ENCODE measurements around the gene PDCD10. TPM values are rescaled to one million over a fixed set of nuclear protein-coding genes. Genes with fewer than 3 reads are reported as not detected.

PDCD10 gene
- total and polyA plus RNA-seq, 7 experiments from 2014 or later: 31.5 to 85.0 (median 47.1) TPM

GRCh38 chr3:167749209-167749608, 14.5 kb upstream of the PDCD10 start:
- no peak overlapping the region for H3K27ac ChIP-seq (ENCODE audit: low read depth, low read length)
- no peaks in the 10 kb centered on the region for H3K4me1 ChIP-seq (ENCODE audit: control insufficient read depth in 2 of 2, insufficient read depth in 2 of 2, low read length in 2 of 2)
- ATAC-seq: no peak
- peaks cover 7 to 16% (median 10%) of the 10 kb centered on the region in 7 donors for H3K4me1 Mint-ChIP-seq
- H3K9me3 Mint-ChIP-seq: no peaks in the 10 kb centered on the region
- H3K27me3 ChIP-seq (ENCODE audit: control insufficient read depth in 2 of 2, insufficient read depth in 2 of 2, low read length in 2 of 2): no peaks in the 10 kb centered on the region
- ChIA-PET POLR2A (no interaction called here), CTCF (interaction anchor here (0.6 to 1.0 kb wide), 2 partner anchors 81 to 349 kb away, joined by 3 read pairs; no protein-coding TSS in a partner anchor)
- no peak overlapping the region for H3K4me3 Mint-ChIP-seq
- no peaks in the 10 kb centered on the region for H3K9me3 ChIP-seq (ENCODE audit: control insufficient read depth in 2 of 3, low read length in 3 of 3)
- H3K4me3 ChIP-seq (ENCODE audit: low read length): no peak overlapping the region
- H3K36me3 ChIP-seq (ENCODE audit: control insufficient read depth in 2 of 3, insufficient read depth in 3 of 3, low read length in 3 of 3): no peaks in the 10 kb centered on the region
- DNase-seq: no peak
- no peaks in the 10 kb centered on the region for H3K27me3 Mint-ChIP-seq
- peak overlapping the region in 1 of 9 donors; percentile 37 for H3K27ac Mint-ChIP-seq
- no peaks in the 10 kb centered on the region for H3K36me3 Mint-ChIP-seq
- intact Hi-C loops (cut with micrococcal nuclease): no loop called here

GRCh38 chr3:167743799-167744198, 9.1 kb upstream of the PDCD10 start:
- Histone ChIP-seq H3K27ac (ENCODE audit: low read depth, low read length) (no peak overlapping the region), H3K4me1 (ENCODE audit: control insufficient read depth in 2 of 2, insufficient read depth in 2 of 2, low read length in 2 of 2) (no peaks in the 10 kb centered on the region), H3K27me3 (ENCODE audit: control insufficient read depth in 2 of 2, insufficient read depth in 2 of 2, low read length in 2 of 2) (no peaks in the 10 kb centered on the region), H3K9me3 (ENCODE audit: control insufficient read depth in 2 of 3, low read length in 3 of 3) (no peaks in the 10 kb centered on the region), H3K36me3 (ENCODE audit: control insufficient read depth in 2 of 3, insufficient read depth in 3 of 3, low read length in 3 of 3) (no peaks in the 10 kb centered on the region), H3K4me3 (ENCODE audit: low read length) (no peak overlapping the region)
- Mint-ChIP-seq H3K36me3 (peaks cover 0 to 6% (median 0%) of the 10 kb centered on the region in 5 donors), H3K27me3 (no peaks in the 10 kb centered on the region), H3K4me1 (peaks cover 0 to 9% (median 6%) of the 10 kb centered on the region in 7 donors), H3K9me3 (no peaks in the 10 kb centered on the region), H3K4me3 (no peak overlapping the region), H3K27ac (no peak overlapping the region)
- ChIA-PET POLR2A (no interaction called here), CTCF (no interaction called here)
- DNase-seq (no peak), ATAC-seq (no peak)
- intact Hi-C loops (cut with micrococcal nuclease): no loop called here

- Mint-ChIP-seq H3K9me3 (no peaks in the 10 kb centered on the region), H3K36me3 (peaks cover 0 to 8% (median 0%) of the 10 kb centered on the region in 5 donors), H3K27ac (no peak overlapping the region), H3K27me3 (no peaks in the 10 kb centered on the region), H3K4me3 (no peak overlapping the region), H3K4me1 (peaks cover 0 to 16% (median 11%) of the 10 kb centered on the region in 7 donors)
- Histone ChIP-seq H3K36me3 (ENCODE audit: control insufficient read depth in 2 of 3, insufficient read depth in 3 of 3, low read length in 3 of 3) (no peaks in the 10 kb centered on the region), H3K4me3 (ENCODE audit: low read length) (no peak overlapping the region), H3K27me3 (ENCODE audit: control insufficient read depth in 2 of 2, insufficient read depth in 2 of 2, low read length in 2 of 2) (no peaks in the 10 kb centered on the region), H3K4me1 (ENCODE audit: control insufficient read depth in 2 of 2, insufficient read depth in 2 of 2, low read length in 2 of 2) (no peaks in the 10 kb centered on the region), H3K9me3 (ENCODE audit: control insufficient read depth in 2 of 3, low read length in 3 of 3) (no peaks in the 10 kb centered on the region), H3K27ac (ENCODE audit: low read depth, low read length) (no peak overlapping the region)
- ChIA-PET POLR2A (interaction anchor here (0.9 kb wide), 1 partner anchor 15 kb away, joined by 8 read pairs; no protein-coding TSS in a partner anchor), CTCF (interaction anchor here (0.7 to 1.5 kb wide), 2 partner anchors 31 to 37 kb away, joined by 3 read pairs; no protein-coding TSS in a partner anchor)
- ATAC-seq: no peak
- no peak for DNase-seq
- intact Hi-C loops (cut with micrococcal nuclease): no loop called here
These were observed 7.6 kb upstream of the PDCD10 start for GRCh38 chr3:167742338-167742737.

GRCh38 chr3:167740961-167741587, 6.4 kb upstream of the PDCD10 start:
- no peaks in the 10 kb centered on the region for H3K27me3 ChIP-seq (ENCODE audit: control insufficient read depth in 2 of 2, insufficient read depth in 2 of 2, low read length in 2 of 2)
- H3K27me3 Mint-ChIP-seq: no peaks in the 10 kb centered on the region
- H3K27ac ChIP-seq (ENCODE audit: low read depth, low read length): no peak overlapping the region
- DNase-seq (peak in 4 of 9 donors; percentile 14 to 34 (median 22)), ATAC-seq (peak; percentile 82)
- POLR2A ChIA-PET: no interaction called here
- intact Hi-C loops (cut with micrococcal nuclease): loop anchor here (1.0 kb wide), 1 partner anchor 361 kb away; the partner anchor contains the start of gene ZBBX (in 2 of the 2)
- no peak overlapping the region for H3K4me3 ChIP-seq (ENCODE audit: low read length)
- H3K9me3 Mint-ChIP-seq: no peaks in the 10 kb centered on the region
- H3K36me3 Mint-ChIP-seq: peaks cover 0 to 8% (median 0%) of the 10 kb centered on the region in 5 donors
- no peak overlapping the region for H3K4me3 Mint-ChIP-seq
- CTCF ChIA-PET: interaction anchor here (1.1 to 2.0 kb wide), 5 partner anchors 21 to 361 kb away, joined by 3 to 9 read pairs (median 3); partner anchors contain the start of gene ZBBX
- H3K36me3 ChIP-seq (ENCODE audit: control insufficient read depth in 2 of 3, insufficient read depth in 3 of 3, low read length in 3 of 3): no peaks in the 10 kb centered on the region
- no peak overlapping the region for H3K27ac Mint-ChIP-seq
- peaks cover 3 to 5% of the 10 kb centered on the region in 2 donors for H3K4me1 ChIP-seq (ENCODE audit: control insufficient read depth in 2 of 2, insufficient read depth in 2 of 2, low read length in 2 of 2)
- H3K4me1 Mint-ChIP-seq: peaks cover 0 to 16% (median 11%) of the 10 kb centered on the region in 7 donors
- H3K9me3 ChIP-seq (ENCODE audit: control insufficient read depth in 2 of 3, low read length in 3 of 3): no peaks in the 10 kb centered on the region

- peaks cover 0 to 4% (median 0%) of the 10 kb centered on the region in 3 experiments for H3K36me3 ChIP-seq (ENCODE audit: control insufficient read depth in 2 of 3, insufficient read depth in 3 of 3, low read length in 3 of 3)
- H3K4me1 ChIP-seq (ENCODE audit: control insufficient read depth in 2 of 2, insufficient read depth in 2 of 2, low read length in 2 of 2): peaks cover 5 to 7% of the 10 kb centered on the region in 2 donors
- Mint-ChIP-seq H3K4me3 (no peak overlapping the region), H3K9me3 (no peaks in the 10 kb centered on the region), H3K27ac (no peak overlapping the region), H3K4me1 (peaks cover 0 to 16% (median 11%) of the 10 kb centered on the region in 7 donors), H3K27me3 (no peaks in the 10 kb centered on the region), H3K36me3 (peaks cover 0 to 8% (median 0%) of the 10 kb centered on the region in 5 donors)
- H3K4me3 ChIP-seq (ENCODE audit: low read length): no peak overlapping the region
- no peaks in the 10 kb centered on the region for H3K9me3 ChIP-seq (ENCODE audit: control insufficient read depth in 2 of 3, low read length in 3 of 3)
- CTCF ChIA-PET: interaction anchor here (2.0 kb wide), 1 partner anchor 359 kb away, joined by 9 read pairs; the partner anchor contains the start of gene ZBBX
- POLR2A ChIA-PET: no interaction called here
- intact Hi-C loops (cut with micrococcal nuclease): loop anchor here (5.0 to 10.0 kb wide), 2 partner anchors 143 to 356 kb away; partner anchors contain the start of gene GOLIM4 (in 1 of the 2)
- no peak for ATAC-seq
- no peak overlapping the region for H3K27ac ChIP-seq (ENCODE audit: low read depth, low read length)
- H3K27me3 ChIP-seq (ENCODE audit: control insufficient read depth in 2 of 2, insufficient read depth in 2 of 2, low read length in 2 of 2): no peaks in the 10 kb centered on the region
- DNase-seq: no peak
These were observed 4.6 kb upstream of the PDCD10 start for GRCh38 chr3:167739190-167739810.

GRCh38 chr3:167738037-167738436, 3.3 kb upstream of the PDCD10 start:
- no peak for ATAC-seq
- POLR2A ChIA-PET: no interaction called here
- no peak overlapping the region for H3K27ac Mint-ChIP-seq

More at GRCh38 chr3:167738037-167738436, 3.3 kb upstream of the PDCD10 start:
- peaks cover 0 to 4% (median 0%) of the 10 kb centered on the region in 3 experiments for H3K36me3 ChIP-seq (ENCODE audit: control insufficient read depth in 2 of 3, insufficient read depth in 3 of 3, low read length in 3 of 3)
- H3K27ac ChIP-seq (ENCODE audit: low read depth, low read length): no peak overlapping the region
- peaks cover 0 to 3% (median 0%) of the 10 kb centered on the region in 5 donors for H3K36me3 Mint-ChIP-seq
- no peak overlapping the region for H3K4me3 ChIP-seq (ENCODE audit: low read length)
- H3K4me3 Mint-ChIP-seq: no peak overlapping the region
- H3K4me1 Mint-ChIP-seq: peaks cover 3 to 16% (median 11%) of the 10 kb centered on the region in 7 donors
- H3K9me3 ChIP-seq (ENCODE audit: control insufficient read depth in 2 of 3, low read length in 3 of 3): no peaks in the 10 kb centered on the region
- no peaks in the 10 kb centered on the region for H3K9me3 Mint-ChIP-seq
- intact Hi-C loops (cut with micrococcal nuclease): loop anchor here (5.0 to 10.0 kb wide), 2 partner anchors 144 to 357 kb away; partner anchors contain the start of gene GOLIM4 (in 1 of the 2)
- H3K4me1 ChIP-seq (ENCODE audit: control insufficient read depth in 2 of 2, insufficient read depth in 2 of 2, low read length in 2 of 2): peaks cover 12 to 14% of the 10 kb centered on the region in 2 donors
- DNase-seq: no peak
- CTCF ChIA-PET: no interaction called here
- H3K27me3 Mint-ChIP-seq: no peaks in the 10 kb centered on the region
- no peaks in the 10 kb centered on the region for H3K27me3 ChIP-seq (ENCODE audit: control insufficient read depth in 2 of 2, insufficient read depth in 2 of 2, low read length in 2 of 2)
